Stimulated activated naive CD8-positive, alpha-beta T cell treated with anti-CD3 and anti-CD28 coated beads, Interleukin-15, Interleukin-2, amounts not matched to agents 100 U/mL and 50 U/mL, for 24 hours (primary cell): ENCODE data around the gene FARP1.

Experiments used
- ATAC-seq: fragments of 150-1000 bp; cut with Tn5 transposase; one replicate; pipeline ENCODE4 v1.10.0; 2021
- DNase-seq: peaks from one replicate; pipeline ENCODE4 v3.0.0; 2021

FARP1 gene

DNA sequence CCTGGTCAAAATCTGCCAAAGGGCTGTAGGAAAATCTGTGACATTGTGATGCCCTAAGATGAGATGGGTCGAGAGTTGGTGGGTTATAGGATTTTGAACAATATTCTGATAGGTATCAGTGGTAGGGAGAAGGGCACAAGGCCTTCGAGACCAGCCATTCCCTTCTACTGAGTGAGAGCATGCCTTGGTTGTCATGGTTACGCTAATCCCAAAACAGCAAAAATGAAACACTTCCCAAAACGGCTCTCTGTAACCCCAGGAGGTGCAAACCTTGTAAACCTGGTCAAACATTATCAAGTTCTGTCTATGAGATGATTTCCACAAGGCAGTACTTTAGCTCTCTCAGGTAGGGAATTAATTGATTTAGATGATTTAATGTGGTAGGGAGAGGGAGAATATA is 192.8 kb downstream of the FARP1 start:
- DNase-seq (no peak), ATAC-seq (no peak)

DNA sequence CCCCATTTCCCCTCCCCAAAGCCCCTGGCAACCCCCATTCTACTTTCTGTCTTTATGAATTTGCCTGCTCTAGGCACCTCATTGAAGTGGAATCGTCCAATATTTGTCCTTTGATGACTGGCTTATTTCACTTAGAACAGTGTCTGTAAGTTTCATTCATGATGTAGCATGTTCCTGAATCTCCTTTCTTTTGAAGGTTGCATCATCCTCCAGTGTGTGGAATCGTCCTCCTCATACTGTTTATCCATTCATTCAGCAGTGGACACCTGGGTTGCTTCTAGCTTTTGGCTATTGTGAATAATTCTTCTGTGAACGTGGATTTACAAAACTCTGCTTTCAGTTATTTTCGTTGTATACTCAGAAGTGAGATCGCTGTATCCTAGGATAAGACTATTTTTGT is 195.4 kb downstream of the FARP1 start:
- no peak for DNase-seq
- no peak for ATAC-seq

DNA sequence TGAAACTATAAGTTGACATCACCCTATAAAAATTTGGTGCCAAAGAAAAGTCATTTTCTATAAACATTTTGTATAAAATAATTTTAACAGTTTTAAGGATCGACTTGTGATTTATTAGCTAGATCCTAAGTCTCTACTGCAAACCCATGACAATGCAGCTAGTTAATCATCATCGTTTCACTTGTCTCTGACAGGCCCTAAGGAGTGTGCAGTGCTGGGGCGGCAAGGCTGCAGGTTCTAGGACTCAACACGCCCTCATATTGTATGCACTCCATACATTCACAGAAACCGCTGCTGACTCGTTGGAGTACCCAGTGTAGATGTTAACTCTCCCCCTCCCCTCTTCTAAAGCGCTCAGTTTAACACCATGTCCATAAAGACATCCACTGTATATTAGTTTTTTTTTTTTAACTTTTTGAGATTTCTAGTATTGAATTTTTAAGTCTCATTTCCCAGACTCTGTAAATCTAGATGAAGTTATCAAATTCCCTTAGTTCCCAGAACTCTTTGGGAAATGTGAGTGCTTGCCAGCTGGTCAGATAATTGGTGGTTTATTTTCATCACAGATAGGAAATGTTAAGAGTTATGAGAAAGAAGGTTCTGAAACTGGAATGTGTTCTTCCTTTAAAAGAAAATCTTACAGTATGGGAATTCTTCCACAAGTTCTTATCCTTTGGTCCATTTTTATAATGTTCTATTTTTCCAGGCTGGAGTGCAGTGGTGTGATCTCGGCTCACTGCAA is 197.0 kb downstream of the FARP1 start:
- DNase-seq (no peak), ATAC-seq (no peak)

DNA sequence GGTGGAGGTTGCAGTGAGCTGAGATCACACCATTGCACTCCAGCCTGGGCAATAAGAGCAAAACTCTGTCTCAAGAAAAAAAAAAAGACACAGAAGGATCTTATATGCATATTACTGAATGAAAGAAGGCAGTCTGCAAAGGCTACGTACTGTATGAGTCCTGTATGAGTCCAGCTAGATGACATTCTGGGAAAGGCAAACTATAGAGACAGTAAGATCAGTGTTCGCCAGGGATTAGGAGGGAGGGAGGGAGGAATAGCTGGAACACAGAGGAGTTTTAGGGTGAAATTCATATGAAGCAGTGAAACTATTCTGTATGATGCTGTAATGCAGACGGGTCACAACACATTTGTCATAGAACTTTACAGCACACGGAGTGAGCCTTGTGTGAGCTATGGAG is 200.1 kb downstream of the FARP1 start:
- DNase-seq (no peak), ATAC-seq (no peak)

DNA sequence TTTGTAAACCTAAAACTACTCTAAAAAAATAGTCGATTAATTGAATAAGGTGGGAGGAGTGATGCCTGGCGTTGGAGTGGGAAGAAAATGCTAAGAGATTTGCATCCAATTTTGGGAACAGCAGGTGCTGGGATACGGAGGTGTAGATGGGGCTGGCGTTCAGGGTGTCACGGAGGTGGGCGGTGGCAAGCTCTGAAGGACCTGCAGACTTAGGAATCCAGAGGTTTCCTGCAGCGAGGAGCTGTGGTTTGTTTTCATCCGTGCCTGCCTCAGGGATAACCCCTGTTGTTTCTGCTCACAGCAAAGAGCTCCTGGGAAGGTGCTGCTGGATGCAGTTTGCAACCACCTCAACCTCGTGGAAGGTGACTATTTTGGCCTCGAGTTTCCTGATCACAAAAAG is 200.6 kb downstream of the FARP1 start:
- ATAC-seq (no peak), DNase-seq (no peak)

DNA sequence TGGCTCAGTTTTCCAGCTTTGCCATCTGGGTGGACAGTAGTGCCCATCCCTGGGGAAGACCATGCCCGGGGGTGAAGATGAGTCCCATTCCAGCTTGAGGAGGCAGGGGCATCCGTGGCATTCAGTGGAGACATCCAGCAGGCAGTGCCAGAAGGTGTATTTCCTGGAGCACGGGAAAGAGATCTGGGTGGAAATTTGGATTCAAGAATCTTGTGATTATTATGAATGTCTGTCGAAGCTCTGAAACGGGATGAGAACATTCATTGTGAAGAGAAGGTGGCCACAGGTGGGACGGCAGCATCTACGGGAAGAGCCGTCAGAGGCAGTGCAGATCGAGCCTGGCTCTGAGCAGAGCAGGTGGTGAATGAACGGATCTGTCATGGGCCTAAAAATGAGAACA is 201.5 kb downstream of the FARP1 start:
- ATAC-seq (no peak), DNase-seq (no peak)

DNA sequence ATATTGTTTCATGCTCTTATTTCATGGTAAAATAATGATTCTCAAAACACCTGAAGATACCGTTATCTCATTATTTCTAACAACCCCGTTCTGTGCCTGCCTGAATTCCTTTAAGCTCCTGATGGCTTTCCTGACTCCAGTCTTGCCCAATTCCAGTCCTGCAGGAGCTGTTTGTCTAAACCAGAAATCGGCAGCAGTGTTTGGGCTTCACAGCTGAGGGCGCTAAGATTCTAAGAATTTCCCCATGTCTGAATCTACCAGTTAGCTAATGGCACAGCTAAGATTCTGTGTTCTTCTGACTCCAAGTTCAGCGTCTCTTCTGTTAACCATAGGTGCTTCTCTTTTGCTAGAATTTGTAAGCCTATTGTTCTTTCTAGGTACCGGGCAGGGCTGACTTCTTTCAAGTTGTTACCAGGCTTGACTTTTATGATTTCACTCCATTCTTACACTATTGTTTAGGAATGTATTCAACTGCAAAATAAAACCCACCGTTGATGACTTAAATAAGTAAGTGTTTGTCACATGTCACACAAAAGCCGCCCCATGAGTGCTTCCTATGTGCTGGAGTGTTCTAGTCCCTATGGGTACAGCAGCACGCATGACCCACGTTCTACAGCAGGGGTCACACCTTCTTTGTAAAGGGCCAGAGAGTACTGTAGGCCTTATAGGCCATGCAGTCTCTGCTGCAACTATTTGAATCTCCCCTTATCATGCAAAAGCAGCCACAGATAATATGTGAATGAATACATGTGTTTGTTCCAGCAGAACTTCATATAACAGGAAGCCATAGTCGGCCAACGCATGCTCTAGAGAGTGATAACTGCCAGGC is 202.4 kb downstream of the FARP1 start:
- no peak for ATAC-seq
- no peak for DNase-seq

DNA sequence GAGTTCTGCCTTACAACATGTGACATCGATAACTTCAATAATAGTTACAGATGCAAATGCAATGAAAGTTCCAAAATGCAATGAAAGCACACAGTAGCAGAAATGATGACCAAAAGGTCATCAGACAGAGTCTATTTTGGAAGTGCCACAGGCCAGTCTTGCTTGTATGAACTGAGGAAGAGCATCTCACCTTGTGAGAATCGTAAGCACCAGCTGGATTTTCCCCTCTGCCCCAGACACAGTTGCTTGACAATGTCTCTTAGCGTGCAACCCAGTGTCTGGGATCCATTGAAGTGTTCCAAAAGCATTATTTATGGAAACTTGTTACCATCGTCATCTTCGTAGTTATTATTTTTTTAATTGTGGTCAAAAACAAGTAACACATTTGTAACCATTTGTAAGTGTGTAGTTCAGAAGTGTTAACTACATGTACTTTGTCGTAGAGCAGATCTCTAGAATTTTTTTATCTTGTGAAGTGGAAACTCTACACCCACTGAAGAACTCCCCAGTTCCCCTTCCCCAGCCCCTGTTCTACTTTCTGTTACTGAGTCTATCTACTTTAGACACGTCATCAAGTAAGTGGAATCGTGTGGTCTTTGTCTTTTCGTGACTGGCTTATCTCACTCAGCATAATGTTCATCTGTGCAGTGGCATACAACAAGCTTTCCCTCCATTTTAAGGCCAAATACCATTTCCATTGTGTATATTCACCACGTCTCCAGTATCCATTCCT is 204.2 kb downstream of the FARP1 start:
- ATAC-seq (no peak), DNase-seq (no peak)

DNA sequence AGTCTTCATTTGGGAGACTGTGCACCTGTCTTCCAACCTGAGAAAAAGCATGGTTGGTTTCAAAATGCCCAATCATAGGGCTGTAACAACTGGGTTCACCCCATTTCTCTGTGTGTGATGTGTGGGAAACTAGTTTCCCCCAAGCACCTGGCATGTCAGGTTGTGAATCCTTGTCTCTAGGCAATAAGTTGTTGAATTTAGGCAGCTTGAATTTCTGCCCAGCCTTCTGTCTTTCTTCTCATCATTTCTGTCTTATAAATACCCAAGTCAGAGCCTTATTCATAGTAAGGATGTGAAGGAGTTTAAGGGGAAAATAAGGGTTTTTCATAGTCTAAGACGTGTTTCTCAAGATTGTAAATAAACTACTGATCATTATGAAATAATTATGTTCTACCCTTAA is 204.9 kb downstream of the FARP1 start:
- ATAC-seq = no peak
- no peak for DNase-seq

DNA sequence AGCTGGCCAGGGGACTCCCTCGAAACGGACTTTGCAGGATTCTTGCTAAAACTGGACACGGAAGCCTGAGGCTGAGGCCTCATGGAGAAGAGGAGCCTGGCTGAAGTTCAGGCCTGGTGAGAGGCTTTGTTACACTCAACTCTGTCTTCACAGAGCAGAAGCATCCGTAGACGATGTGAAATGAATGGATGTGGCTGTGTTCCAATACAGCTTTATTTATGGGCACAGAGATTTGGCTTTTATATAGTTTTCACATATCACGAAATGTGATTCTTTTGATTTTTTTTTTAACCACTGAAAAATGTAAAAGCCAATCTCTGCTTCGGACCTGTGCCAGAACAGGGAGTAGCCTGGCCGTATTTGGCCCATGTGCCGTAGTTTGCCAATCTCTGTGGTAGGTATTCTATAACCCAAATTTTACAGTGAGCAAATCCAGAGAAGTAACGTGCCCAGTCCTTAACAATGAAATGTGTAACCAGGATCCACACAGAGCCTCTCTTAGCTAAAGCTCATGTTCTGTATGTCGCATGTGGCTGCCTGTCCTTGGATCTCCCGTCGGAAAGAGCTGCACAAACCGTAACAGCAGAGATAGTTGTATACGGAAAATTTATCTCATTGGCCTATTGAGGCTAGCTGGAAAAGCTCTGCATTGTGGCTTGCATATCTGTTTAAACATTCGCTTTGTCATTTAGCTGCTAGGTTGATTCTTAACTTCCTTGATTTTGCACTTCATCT is 205.7 kb downstream of the FARP1 start:
- ATAC-seq (no peak), DNase-seq (no peak)

DNA sequence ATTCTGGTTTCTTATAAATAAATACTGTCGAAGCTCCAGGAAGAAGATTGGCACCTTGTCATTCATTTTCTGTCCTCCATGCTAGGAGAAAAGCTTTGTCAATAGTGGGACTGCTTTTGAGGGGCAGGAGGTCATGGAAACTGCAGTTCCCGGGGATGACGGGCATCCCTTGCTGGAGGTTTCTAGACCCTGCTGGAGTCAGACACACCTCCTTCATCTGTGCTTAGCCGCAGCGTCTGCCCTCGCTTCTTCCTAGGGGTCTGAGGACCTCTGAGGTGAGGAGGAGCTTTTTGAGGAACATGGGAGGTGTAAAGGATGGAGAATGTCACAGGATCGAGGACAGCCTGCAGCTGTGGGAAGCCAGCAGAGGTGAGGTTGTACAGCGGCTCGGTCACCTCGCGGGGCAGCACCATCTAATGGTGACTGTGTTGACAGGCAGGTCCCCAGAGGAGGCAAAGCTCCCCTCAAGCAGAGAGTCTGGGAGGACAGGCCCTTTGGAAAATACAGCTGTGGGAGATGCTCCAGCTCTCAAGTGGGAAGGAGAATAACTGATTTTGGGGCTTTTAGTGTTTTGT is 206.9 kb downstream of the FARP1 start:
- no peak for DNase-seq
- ATAC-seq = no peak

DNA sequence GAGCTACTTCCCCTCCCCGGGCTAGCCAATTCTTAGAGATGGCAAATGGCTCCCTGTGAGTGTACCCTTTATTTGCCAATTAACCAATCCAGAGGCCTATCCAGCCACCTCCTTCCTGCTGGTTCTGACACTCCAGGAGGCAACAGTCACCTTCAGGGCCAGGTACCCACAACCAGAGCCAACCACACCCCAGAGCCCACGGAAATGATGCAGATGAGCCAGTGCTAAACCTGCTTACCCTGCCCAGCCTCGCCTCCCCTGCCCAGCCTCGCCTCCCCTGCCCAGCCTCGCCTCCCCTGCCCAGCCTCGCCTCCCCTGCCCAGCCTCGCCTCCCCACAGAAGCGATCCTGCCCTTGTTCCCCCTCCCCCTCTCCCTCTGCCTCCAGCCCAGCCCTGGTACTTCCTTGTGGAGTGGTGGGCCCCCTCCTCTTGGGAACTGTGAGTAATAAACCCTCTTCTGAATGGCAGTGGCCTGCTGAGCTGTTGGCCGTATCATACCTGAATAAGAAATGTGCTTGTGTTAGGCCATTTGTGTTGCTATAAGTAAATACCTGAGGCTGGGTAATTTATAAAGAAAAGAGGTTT is 207.9 kb downstream of the FARP1 start:
- no peak for ATAC-seq
- DNase-seq = no peak

DNA sequence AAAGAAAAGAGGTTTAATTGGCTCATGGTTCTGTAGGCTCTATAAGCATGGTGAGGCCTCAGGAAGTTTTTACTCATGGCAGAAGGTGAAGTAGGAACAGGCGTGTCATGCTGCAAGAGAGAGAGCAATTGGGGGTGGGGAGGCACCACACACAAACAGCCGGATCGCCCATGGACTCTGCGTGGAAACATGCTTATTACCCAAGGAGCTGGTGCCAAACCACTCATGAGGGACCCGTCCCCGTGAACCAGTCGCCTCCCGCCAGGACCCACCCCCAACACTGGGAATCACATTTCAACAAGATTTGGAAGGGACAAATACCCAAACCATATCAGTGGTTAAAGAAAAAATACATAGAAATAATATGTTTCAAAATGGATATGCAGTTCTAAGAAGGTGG is 208.7 kb downstream of the FARP1 start:
- DNase-seq (no peak), ATAC-seq (no peak)

DNA sequence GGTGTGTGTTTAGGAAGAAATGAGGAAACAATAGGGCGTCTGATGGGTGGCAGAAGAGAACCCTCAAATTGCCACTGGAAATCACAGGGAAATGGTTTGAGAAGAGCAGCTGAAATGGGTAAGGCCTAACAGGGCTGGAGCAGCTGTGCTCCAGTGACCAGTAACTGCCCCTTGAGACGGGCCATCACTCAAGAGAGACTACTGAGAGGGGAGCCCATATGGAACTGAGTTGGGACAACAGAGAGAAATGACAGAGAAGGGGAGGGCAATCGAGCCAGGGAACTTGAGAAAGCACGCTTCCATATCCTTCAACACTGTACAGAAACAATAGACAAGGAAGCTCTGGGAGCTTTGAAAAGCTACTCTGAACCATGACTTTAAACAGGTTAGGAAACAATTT is 209.3 kb downstream of the FARP1 start:
- DNase-seq = no peak
- no peak for ATAC-seq

DNA sequence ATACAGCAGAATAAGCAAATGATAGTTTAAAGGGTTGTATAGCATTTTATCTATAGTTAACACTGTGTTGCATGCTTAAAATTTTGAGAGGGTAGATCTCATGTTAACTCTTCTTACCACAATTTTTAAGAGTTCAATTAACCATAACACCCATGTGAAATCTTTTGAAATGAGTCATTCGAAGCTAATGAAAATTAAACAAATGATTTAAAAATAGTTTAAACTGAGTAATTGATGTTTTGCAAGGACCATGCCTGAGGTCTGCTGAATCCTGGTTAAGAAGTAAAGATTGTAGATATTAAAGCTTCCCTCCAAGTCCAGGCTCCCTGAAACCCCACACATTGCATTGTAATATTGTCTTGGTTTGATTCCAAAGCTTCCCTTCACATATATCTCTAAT is 210.9 kb downstream of the FARP1 start:
- DNase-seq (no peak), ATAC-seq (no peak)

DNA sequence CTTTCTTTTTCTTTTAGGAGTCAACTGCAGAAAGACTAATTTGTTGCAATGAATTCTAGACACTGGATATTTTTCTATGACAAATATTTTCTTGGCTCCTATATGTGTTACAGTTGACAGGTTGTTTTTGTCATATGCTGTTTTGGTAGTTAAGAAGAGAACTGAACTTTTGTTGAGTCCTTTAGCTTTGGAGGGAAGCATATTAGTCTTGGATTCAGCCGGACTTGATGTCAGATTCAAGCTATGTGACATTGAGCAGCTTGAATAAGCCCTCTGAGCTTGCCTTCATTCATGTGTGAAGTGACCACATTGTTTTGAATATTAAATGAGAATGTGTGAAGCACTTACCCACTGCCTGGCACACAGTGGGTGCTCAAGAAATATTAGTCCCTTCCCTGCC is 216.0 kb downstream of the FARP1 start:
- no peak for ATAC-seq
- DNase-seq = no peak

DNA sequence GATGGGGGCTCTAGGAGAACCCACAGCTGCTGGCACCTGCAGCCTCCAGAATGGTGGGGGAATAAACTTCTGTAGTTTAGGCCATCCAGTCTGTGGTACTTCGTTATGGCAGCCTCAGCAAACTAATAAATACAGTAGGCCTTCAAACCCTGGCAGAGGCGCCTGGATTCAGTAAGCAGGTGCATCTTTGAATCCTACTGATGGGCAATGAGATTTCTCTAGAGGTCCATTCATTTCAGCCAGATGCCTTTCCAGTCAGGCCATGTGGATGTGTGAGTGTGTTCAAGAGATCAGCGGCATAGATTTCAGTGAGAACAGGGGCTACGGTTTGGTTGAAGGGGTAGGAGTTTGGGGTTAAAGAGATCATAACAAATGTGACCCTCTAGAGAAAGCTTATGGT is 217.7 kb downstream of the FARP1 start:
- ATAC-seq (no peak), DNase-seq (no peak)

DNA sequence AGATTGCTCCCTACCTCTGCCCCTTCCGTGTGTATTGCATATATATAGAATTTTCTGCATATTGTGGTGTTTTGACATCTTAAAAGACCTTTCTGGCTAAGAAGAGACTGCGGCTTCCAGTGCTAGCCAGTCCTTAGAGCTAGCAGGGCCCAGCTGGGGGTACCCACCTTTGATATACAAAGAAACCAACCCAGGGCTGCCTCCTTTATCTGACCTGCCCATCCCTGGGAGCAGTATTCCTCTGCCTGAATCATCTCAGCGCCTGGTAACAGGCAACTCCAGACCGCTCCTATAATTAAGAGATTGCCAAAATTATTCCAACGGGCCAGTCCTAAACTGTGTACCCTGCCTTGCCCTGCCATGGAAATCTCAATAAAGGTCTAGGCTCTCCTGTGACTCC is 220.4 kb downstream of the FARP1 start:
- DNase-seq = no peak
- no peak for ATAC-seq

DNA sequence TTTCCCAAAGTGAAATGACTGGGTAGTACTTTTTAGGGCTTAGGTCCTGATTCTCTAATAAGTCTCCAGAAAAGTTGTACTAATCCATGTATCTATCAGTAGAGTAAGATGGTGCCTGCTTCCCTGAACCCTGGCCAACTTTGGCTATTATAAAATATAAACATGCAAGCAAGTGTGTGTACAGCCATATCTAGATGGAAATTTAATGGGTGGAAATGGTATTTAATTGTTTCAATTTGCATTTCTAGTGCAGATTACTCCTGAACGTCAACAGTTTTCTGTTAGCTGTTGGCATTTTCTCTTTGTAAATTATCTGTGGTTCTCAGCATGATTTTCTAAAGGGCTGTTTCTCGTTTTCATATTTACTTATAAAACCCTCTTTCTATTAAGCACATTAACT is 221.3 kb downstream of the FARP1 start:
- DNase-seq = no peak
- no peak for ATAC-seq

DNA sequence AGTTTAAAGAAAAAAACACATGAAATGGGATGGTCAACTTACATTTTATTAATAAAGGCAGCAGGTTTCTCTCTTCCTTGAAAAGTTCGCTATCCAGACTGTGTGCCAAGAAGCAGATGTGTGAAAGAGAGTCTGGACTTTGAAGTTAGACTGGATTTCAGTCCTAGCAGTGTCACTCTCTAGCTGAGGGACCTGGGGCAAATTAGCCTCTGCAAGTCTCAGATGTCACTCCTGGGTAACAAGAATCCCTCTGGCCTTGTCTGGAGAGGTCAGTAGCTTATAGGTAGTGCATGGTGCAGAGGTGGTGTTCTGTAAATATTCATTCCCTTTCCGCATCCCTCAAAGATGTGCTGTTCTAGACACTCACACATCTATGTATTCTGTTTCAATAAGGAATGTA is 221.8 kb downstream of the FARP1 start:
- DNase-seq (no peak), ATAC-seq (no peak)

DNA sequence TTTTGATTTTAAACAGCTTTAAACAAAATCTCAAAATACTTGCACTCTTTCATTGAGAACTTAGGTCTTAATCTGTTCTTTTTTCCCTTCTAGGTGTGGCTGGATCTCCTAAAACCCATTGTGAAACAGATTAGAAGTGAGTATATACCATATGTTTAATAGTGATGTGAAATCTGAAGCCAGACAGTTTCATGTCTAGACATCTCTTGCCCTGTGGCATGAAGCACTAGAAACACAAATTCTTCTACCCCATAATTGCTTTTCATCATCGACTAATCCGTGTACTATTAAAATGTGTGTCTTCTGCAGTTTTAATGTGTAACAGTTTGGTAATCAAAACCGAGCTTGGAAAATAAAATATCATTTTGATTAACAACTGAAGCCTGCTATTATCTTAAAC is 222.4 kb downstream of the FARP1 start:
- DNase-seq = no peak
- no peak for ATAC-seq

DNA sequence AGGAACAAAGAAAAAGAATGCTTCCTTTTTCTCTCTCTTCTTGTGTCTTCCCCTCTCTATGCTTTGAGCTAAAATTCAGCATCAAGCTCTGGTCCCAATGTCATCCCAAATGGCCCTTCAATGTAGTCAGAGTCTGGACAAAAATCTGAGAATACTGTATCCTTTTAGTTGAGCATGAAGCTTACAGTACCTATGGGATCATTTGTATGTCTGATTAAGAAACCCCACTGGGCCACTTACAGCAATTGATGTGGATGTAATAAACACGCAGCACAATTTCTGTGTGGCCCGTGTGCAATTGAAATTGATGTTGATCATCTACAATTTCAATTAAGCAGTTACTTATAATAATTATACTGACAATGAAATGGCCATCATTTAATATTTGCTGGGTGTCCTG is 223.1 kb downstream of the FARP1 start:
- ATAC-seq (no peak), DNase-seq (no peak)
